ENCODE results near the gene MS4A10.

The MS4A10 gene

GRCh38 chr11:60848714-60849151 lies 63.6 kb downstream of the MS4A10 start:
- DNase-seq (ENCODE audit: low read depth in 1 of 2, low spot score in 1 of 2), result no peak

GRCh38 chr11:60849641-60850520 lies 64.7 kb downstream of the MS4A10 start:
- no peak for DNase-seq (ENCODE audit: low read depth in 1 of 2, low spot score in 1 of 2)
